GM08714 (cell line): ENCODE data around the gene SLC25A39.

ENCODE experiments used
- H3K4me3 ChIP-seq: fragments of 200-500 bp; sonication (Bioruptor generic); 2 replicates; pipeline ENCODE4 v1.5.1; 2014; ENCODE audit warnings: mild to moderate bottlenecking, low read length, inconsistent platforms
- ZNF274 ChIP-seq: IDR thresholded peaks from 2 replicates; pipeline ENCODE4 v1.6.1; 2012; ENCODE audit warnings: mild to moderate bottlenecking, low read depth, low read length

SLC25A39 gene

GRCh38 chr17:44359458-44360143 is 35.0 kb upstream of the SLC25A39 start:
- no peak for TF ChIP-seq ZNF274
- no peak overlapping the region for H3K4me3 ChIP-seq

- no peak for TF ChIP-seq ZNF274
- no peak overlapping the region for H3K4me3 ChIP-seq
These were observed 34.4 kb upstream of the SLC25A39 start for GRCh38 chr17:44359006-44359405.

GRCh38 chr17:44358066-44358465 is 33.4 kb upstream of the SLC25A39 start:
- H3K4me3 ChIP-seq = no peak overlapping the region
- no peak for TF ChIP-seq ZNF274

- no peak overlapping the region for H3K4me3 ChIP-seq
- TF ChIP-seq ZNF274 = no peak
These were observed 31.6 kb upstream of the SLC25A39 start for GRCh38 chr17:44356241-44356640.

- H3K4me3 ChIP-seq = no peak overlapping the region
- no peak for TF ChIP-seq ZNF274
These were observed 31.0 kb upstream of the SLC25A39 start for GRCh38 chr17:44355642-44356099.

GRCh38 chr17:44354582-44355561 is 30.2 kb upstream of the SLC25A39 start:
- no peak overlapping the region for H3K4me3 ChIP-seq
- TF ChIP-seq ZNF274 = no peak

- H3K4me3 ChIP-seq = no peak overlapping the region; the same call in 1 of the 2 replicates
- no peak for TF ChIP-seq ZNF274
These were observed 29.2 kb upstream of the SLC25A39 start for GRCh38 chr17:44353672-44354331.

GRCh38 chr17:44352828-44353671 is 28.4 kb upstream of the SLC25A39 start:
- H3K4me3 ChIP-seq = no peak overlapping the region

GRCh38 chr17:44351961-44352827 is 27.6 kb upstream of the SLC25A39 start:
- TF ChIP-seq ZNF274 = no peak
- no peak overlapping the region for H3K4me3 ChIP-seq

More at GRCh38 chr17:44352828-44353671, 28.4 kb upstream of the SLC25A39 start:
- TF ChIP-seq ZNF274 = no peak

- TF ChIP-seq ZNF274 = no peak
- no peak overlapping the region for H3K4me3 ChIP-seq
These were observed 26.8 kb upstream of the SLC25A39 start for GRCh38 chr17:44351464-44351863.

- H3K4me3 ChIP-seq = no peak overlapping the region
- no peak for TF ChIP-seq ZNF274
These were observed 26.2 kb upstream of the SLC25A39 start for GRCh38 chr17:44350733-44351226.

- no peak overlapping the region for H3K4me3 ChIP-seq
- TF ChIP-seq ZNF274 = no peak
These were observed 25.0 kb upstream of the SLC25A39 start for GRCh38 chr17:44349553-44350070.

- no peak for TF ChIP-seq ZNF274
- no peak overlapping the region; the same call in 1 of the 2 replicates for H3K4me3 ChIP-seq
These were observed 24.4 kb upstream of the SLC25A39 start for GRCh38 chr17:44348988-44349364.
